ENCODE measurements around the gene RPS15A.
"Not testable (repeated sequence)": the region's sequence is repeated elsewhere in the genome, so short reads cannot be mapped to it uniquely, and the experiment has no call there.

RPS15A gene

GRCh38 chr16:18782697-18783429, 7.3 kb downstream of the RPS15A start:
- no peak for ATAC-seq (ENCODE audit: low read depth)
- H3K36me3 ChIP-seq (ENCODE audit: low read depth) = peaks cover 57% of the 10 kb centered on the region
- TF ChIP-seq CTCF (IDR thresholded peaks at IDR 0.05; ENCODE audit: poor library complexity, severe bottlenecking) = no peak

GRCh38 chr16:18781232-18781631, 8.9 kb downstream of the RPS15A start:
- not testable (repeated sequence) for H3K9me3 ChIP-seq (ENCODE audit: severe bottlenecking); H3K4me1 ChIP-seq (ENCODE audit: insufficient read depth, poor library complexity, severe bottlenecking); H3K27ac ChIP-seq (ENCODE audit: poor library complexity, severe bottlenecking); H3K27me3 ChIP-seq (ENCODE audit: insufficient read depth, poor library complexity, severe bottlenecking); H3K4me3 ChIP-seq (ENCODE audit: severe bottlenecking); DNase-seq (ENCODE audit: low spot score)
- peaks cover 41% of the 10 kb centered on the region for H3K36me3 ChIP-seq (ENCODE audit: low read depth)
- peak; percentile 4; the same call in 1 of the 3 replicates for ATAC-seq (ENCODE audit: low read depth)

More at GRCh38 chr16:18782697-18783429, 7.3 kb downstream of the RPS15A start:
- Histone ChIP-seq H3K27me3 (ENCODE audit: insufficient read depth, poor library complexity, severe bottlenecking) (no peaks in the 10 kb centered on the region), H3K4me1 (ENCODE audit: insufficient read depth, poor library complexity, severe bottlenecking) (peaks cover 16% of the 10 kb centered on the region), H3K27ac (ENCODE audit: poor library complexity, severe bottlenecking) (no peak overlapping the region), H3K4me3 (ENCODE audit: severe bottlenecking) (no peak overlapping the region), H3K9me3 (ENCODE audit: severe bottlenecking) (no peaks in the 10 kb centered on the region)
- DNase-seq (ENCODE audit: low spot score) = no peak

- not testable (repeated sequence) for H3K27ac ChIP-seq (ENCODE audit: poor library complexity, severe bottlenecking); H3K27me3 ChIP-seq (ENCODE audit: insufficient read depth, poor library complexity, severe bottlenecking); H3K4me1 ChIP-seq (ENCODE audit: insufficient read depth, poor library complexity, severe bottlenecking); DNase-seq (ENCODE audit: low spot score); H3K4me3 ChIP-seq (ENCODE audit: severe bottlenecking); H3K9me3 ChIP-seq (ENCODE audit: severe bottlenecking)
- peak; percentile 44; the same call in 2 of the 3 replicates for ATAC-seq (ENCODE audit: low read depth)
- peaks cover 34% of the 10 kb centered on the region for H3K36me3 ChIP-seq (ENCODE audit: low read depth)
Measured at GRCh38 chr16:18780460-18781026, 9.6 kb downstream of the RPS15A start.

GRCh38 chr16:18777664-18778063, 12.5 kb downstream of the RPS15A start:
- not testable (repeated sequence) for DNase-seq (ENCODE audit: low spot score); H3K4me1 ChIP-seq (ENCODE audit: insufficient read depth, poor library complexity, severe bottlenecking); H3K9me3 ChIP-seq (ENCODE audit: severe bottlenecking); H3K27me3 ChIP-seq (ENCODE audit: insufficient read depth, poor library complexity, severe bottlenecking); ATAC-seq (ENCODE audit: low read depth); H3K36me3 ChIP-seq (ENCODE audit: low read depth); H3K27ac ChIP-seq (ENCODE audit: poor library complexity, severe bottlenecking); H3K4me3 ChIP-seq (ENCODE audit: severe bottlenecking)

GRCh38 chr16:18776334-18776733, 13.8 kb downstream of the RPS15A start:
- H3K27ac ChIP-seq (ENCODE audit: poor library complexity, severe bottlenecking); H3K27me3 ChIP-seq (ENCODE audit: insufficient read depth, poor library complexity, severe bottlenecking); H3K36me3 ChIP-seq (ENCODE audit: low read depth); DNase-seq (ENCODE audit: low spot score); ATAC-seq (ENCODE audit: low read depth); H3K9me3 ChIP-seq (ENCODE audit: severe bottlenecking); H3K4me1 ChIP-seq (ENCODE audit: insufficient read depth, poor library complexity, severe bottlenecking); H3K4me3 ChIP-seq (ENCODE audit: severe bottlenecking): not testable (repeated sequence)

GRCh38 chr16:18774651-18775050, 15.5 kb downstream of the RPS15A start:
- not testable (repeated sequence) for H3K9me3 ChIP-seq (ENCODE audit: severe bottlenecking); H3K4me3 ChIP-seq (ENCODE audit: severe bottlenecking); ATAC-seq (ENCODE audit: low read depth); H3K36me3 ChIP-seq (ENCODE audit: low read depth); H3K27me3 ChIP-seq (ENCODE audit: insufficient read depth, poor library complexity, severe bottlenecking); DNase-seq (ENCODE audit: low spot score); H3K27ac ChIP-seq (ENCODE audit: poor library complexity, severe bottlenecking); H3K4me1 ChIP-seq (ENCODE audit: insufficient read depth, poor library complexity, severe bottlenecking)

GRCh38 chr16:18772171-18772570, 18.0 kb downstream of the RPS15A start:
- H3K36me3 ChIP-seq (ENCODE audit: low read depth); DNase-seq (ENCODE audit: low spot score); H3K9me3 ChIP-seq (ENCODE audit: severe bottlenecking); ATAC-seq (ENCODE audit: low read depth); H3K4me1 ChIP-seq (ENCODE audit: insufficient read depth, poor library complexity, severe bottlenecking); H3K4me3 ChIP-seq (ENCODE audit: severe bottlenecking); H3K27ac ChIP-seq (ENCODE audit: poor library complexity, severe bottlenecking); H3K27me3 ChIP-seq (ENCODE audit: insufficient read depth, poor library complexity, severe bottlenecking): not testable (repeated sequence)

GRCh38 chr16:18770336-18770962, 19.7 kb downstream of the RPS15A start:
- H3K27me3 ChIP-seq (ENCODE audit: insufficient read depth, poor library complexity, severe bottlenecking); H3K4me3 ChIP-seq (ENCODE audit: severe bottlenecking); DNase-seq (ENCODE audit: low spot score); ATAC-seq (ENCODE audit: low read depth); H3K27ac ChIP-seq (ENCODE audit: poor library complexity, severe bottlenecking); H3K36me3 ChIP-seq (ENCODE audit: low read depth); H3K9me3 ChIP-seq (ENCODE audit: severe bottlenecking); H3K4me1 ChIP-seq (ENCODE audit: insufficient read depth, poor library complexity, severe bottlenecking): not testable (repeated sequence)

- not testable (repeated sequence) for H3K4me1 ChIP-seq (ENCODE audit: insufficient read depth, poor library complexity, severe bottlenecking); DNase-seq (ENCODE audit: low spot score); ATAC-seq (ENCODE audit: low read depth); H3K9me3 ChIP-seq (ENCODE audit: severe bottlenecking); H3K27ac ChIP-seq (ENCODE audit: poor library complexity, severe bottlenecking); H3K4me3 ChIP-seq (ENCODE audit: severe bottlenecking); H3K36me3 ChIP-seq (ENCODE audit: low read depth); H3K27me3 ChIP-seq (ENCODE audit: insufficient read depth, poor library complexity, severe bottlenecking)
Measured at GRCh38 chr16:18767217-18767616, 22.9 kb downstream of the RPS15A start.

- not testable (repeated sequence) for H3K27me3 ChIP-seq (ENCODE audit: insufficient read depth, poor library complexity, severe bottlenecking); H3K27ac ChIP-seq (ENCODE audit: poor library complexity, severe bottlenecking); DNase-seq (ENCODE audit: low spot score); H3K4me1 ChIP-seq (ENCODE audit: insufficient read depth, poor library complexity, severe bottlenecking); H3K9me3 ChIP-seq (ENCODE audit: severe bottlenecking); H3K36me3 ChIP-seq (ENCODE audit: low read depth); H3K4me3 ChIP-seq (ENCODE audit: severe bottlenecking)
- ATAC-seq (ENCODE audit: low read depth) = peak; percentile 31
Measured at GRCh38 chr16:18762713-18763112, 27.4 kb downstream of the RPS15A start.
